Right atrium auricular region (tissue), 2 donors: ENCODE results near the gene JAKMIP1. TPM values are rescaled to one million over a fixed set of nuclear protein-coding genes. Genes with fewer than 3 reads are reported as not detected.

Experiments used
- DNase-seq: peaks from one replicate; pipeline ENCODE4 v3.0.0-alpha.2; 2019; ENCODE audit warnings: low spot score
- H3K27ac ChIP-seq, 2 donors: fragments of 200-600 bp; sonication (generic); 1 replicate in 1 of 2; 2 replicates in 1 of 2; pipeline ENCODE4 v1.5.1; 2016 to 2019
- H3K27me3 ChIP-seq, 2 donors: fragments of 200-600 bp; sonication (generic); one replicate each; pipeline versions ENCODE4 v1.5.1 to v1.6.0; 2017 to 2019
- H3K36me3 ChIP-seq: fragments of 200-600 bp; sonication (generic); one replicate; pipeline ENCODE4 v1.5.1; 2016
- H3K4me1 ChIP-seq, 2 donors: fragments of 200-600 bp; sonication (generic); one replicate each; pipeline versions ENCODE4 v1.5.1 to v1.6.0; 2017 to 2019
- H3K4me3 ChIP-seq, 2 donors: fragments of 200-600 bp; sonication (generic); 1 replicate in 1 of 2; 2 replicates in 1 of 2; pipeline ENCODE4 v1.5.1; 2017 to 2019; ENCODE audit warnings: mild to moderate bottlenecking in 1 of 2, moderate library complexity in 1 of 2
- H3K9me3 ChIP-seq, 2 donors: fragments of 200-600 bp; sonication (generic); one replicate each; pipeline ENCODE4 v1.5.1; 2019
- total RNA-seq, 2 donors: library from RNA; depleted of rRNA; stranded (reverse); fragments of >200 nt; gene quantifications; one replicate each; pipeline ENCODE4 v1.1.0, GENCODE V29; 2016
- TF ChIP-seq, protein P1 (sequence below), 2 donors: fragments of 200-600 bp; sonication (generic); IDR thresholded peaks; one replicate each; pipeline ENCODE4 v1.5.1; 2019; ENCODE audit warnings: antibody characterized with exemption in 2 of 2

JAKMIP1 gene
- total RNA-seq, 2 donors from 2014 or later: 0.30 to 0.59 TPM

DNA sequence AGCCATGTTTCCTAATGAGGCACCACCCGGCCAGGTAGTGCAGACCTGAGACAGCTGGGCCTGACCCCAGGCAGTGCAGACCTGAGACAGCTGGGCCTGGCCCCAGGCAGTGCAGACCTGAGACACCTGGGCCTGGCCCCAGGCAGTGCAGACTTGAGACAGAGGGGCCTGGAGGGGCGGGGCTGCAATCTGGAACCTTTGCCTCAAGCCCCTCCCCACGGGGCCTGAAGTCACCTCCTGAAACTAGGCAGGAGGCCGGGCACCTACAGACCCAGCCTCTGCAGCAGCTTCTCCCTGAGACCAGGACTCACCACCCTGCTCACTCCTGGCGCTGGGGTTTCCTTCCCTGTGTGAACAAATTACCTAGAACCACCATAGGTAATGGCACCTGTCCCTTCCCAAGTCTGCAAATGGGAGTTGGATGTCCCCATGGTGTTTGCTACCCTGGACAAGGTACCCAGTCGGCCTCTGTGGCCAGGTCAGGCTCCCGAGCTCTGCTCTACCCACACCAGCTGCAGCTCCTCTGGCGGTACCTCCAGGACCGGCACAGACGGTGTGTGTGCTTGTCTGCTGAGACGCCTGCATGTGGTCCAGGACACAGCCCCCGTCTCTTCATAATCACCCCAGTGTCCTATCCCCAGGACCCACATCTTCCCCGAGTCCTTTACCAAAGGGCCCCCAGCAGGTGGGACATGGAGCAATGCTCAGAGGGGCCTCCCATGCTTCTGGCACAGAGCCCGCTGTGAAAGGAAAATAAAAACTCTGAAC lies 129.0 kb downstream of the JAKMIP1 start:
- Histone ChIP-seq H3K4me3 (no peak overlapping the region), H3K36me3 (no peaks in the 10 kb centered on the region), H3K4me1 (no peaks in the 10 kb centered on the region), H3K27ac (no peak overlapping the region), H3K9me3 (no peaks in the 10 kb centered on the region), H3K27me3 (no peaks in the 10 kb centered on the region)
- TF ChIP-seq, protein P1, sequence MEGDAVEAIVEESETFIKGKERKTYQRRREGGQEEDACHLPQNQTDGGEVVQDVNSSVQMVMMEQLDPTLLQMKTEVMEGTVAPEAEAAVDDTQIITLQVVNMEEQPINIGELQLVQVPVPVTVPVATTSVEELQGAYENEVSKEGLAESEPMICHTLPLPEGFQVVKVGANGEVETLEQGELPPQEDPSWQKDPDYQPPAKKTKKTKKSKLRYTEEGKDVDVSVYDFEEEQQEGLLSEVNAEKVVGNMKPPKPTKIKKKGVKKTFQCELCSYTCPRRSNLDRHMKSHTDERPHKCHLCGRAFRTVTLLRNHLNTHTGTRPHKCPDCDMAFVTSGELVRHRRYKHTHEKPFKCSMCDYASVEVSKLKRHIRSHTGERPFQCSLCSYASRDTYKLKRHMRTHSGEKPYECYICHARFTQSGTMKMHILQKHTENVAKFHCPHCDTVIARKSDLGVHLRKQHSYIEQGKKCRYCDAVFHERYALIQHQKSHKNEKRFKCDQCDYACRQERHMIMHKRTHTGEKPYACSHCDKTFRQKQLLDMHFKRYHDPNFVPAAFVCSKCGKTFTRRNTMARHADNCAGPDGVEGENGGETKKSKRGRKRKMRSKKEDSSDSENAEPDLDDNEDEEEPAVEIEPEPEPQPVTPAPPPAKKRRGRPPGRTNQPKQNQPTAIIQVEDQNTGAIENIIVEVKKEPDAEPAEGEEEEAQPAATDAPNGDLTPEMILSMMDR (IDR thresholded peaks at IDR 0.05): no peak
- no peak for DNase-seq

DNA sequence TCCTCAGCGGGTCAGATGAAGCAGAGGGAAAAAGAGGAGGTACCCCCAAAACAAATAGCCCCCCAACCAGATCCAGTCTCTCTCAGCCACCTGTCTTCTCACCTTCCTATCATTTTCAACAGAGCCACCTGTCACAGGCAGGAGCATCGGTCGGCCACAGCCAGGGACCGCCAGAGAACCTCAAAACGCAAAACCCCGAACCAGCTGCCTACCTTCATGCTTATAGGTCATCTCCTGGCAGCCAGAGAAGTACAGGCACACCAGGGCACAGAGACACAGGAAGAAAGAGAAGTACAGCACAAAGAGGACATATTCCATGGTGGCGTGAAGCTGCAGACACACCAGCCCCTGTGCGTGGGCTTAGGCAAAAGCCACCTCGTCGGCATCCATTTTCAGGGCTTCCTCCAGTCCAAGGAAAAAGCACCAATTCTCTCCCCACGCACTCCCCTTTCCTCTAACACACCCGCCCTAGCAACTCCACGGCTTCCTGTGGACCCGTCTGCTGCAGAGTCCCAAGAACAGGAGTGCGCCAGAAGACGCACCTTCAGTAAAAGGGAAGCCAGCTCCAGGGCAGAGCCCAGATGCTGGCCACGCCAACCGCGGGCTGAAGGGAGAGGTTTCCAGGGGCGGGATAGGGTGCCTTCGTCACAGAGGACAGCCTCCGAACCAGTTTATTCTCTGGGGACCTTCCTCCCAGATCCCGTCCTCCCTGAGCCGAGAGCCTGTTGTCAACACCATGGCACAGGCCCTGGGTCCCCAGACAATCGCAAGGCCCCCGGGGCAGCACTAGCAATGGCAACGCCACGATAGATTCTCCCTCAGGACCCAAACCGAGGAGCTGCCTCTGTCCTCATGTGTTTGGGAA lies 130.3 kb downstream of the JAKMIP1 start:
- no peak for DNase-seq
- Histone ChIP-seq H3K9me3 (no peaks in the 10 kb centered on the region), H3K27ac (no peak overlapping the region), H3K36me3 (no peaks in the 10 kb centered on the region), H3K27me3 (no peaks in the 10 kb centered on the region), H3K4me3 (no peak overlapping the region), H3K4me1 (no peaks in the 10 kb centered on the region)
- TF ChIP-seq, protein P1 (IDR thresholded peaks at IDR 0.05): no peak

- H3K27me3 ChIP-seq: no peaks in the 10 kb centered on the region
- DNase-seq: no peak
- H3K9me3 ChIP-seq: no peaks in the 10 kb centered on the region
- H3K36me3 ChIP-seq: no peaks in the 10 kb centered on the region
- TF ChIP-seq, protein P1 (IDR thresholded peaks at IDR 0.05): no peak
- no peaks in the 10 kb centered on the region for H3K4me1 ChIP-seq
- no peak overlapping the region for H3K27ac ChIP-seq
- no peak overlapping the region for H3K4me3 ChIP-seq
These were observed 131.4 kb downstream of the JAKMIP1 start for GRCh38 chr4:6068986-6069385.

GRCh38 chr4:6065934-6066590 lies 134.3 kb downstream of the JAKMIP1 start:
- H3K27me3 ChIP-seq: no peaks in the 10 kb centered on the region
- TF ChIP-seq, protein P1 (IDR thresholded peaks at IDR 0.05): no peak

GRCh38 chr4:6065166-6065565 lies 135.2 kb downstream of the JAKMIP1 start:
- DNase-seq: no peak
- no peaks in the 10 kb centered on the region for H3K27me3 ChIP-seq
- TF ChIP-seq, protein P1 (IDR thresholded peaks at IDR 0.05): no peak

More at GRCh38 chr4:6065934-6066590, 134.3 kb downstream of the JAKMIP1 start:
- Histone ChIP-seq H3K4me1 (no peaks in the 10 kb centered on the region), H3K4me3 (no peak overlapping the region), H3K27ac (no peak overlapping the region), H3K9me3 (no peaks in the 10 kb centered on the region), H3K36me3 (no peaks in the 10 kb centered on the region)
- DNase-seq: no peak

More at GRCh38 chr4:6065166-6065565, 135.2 kb downstream of the JAKMIP1 start:
- Histone ChIP-seq H3K4me3 (no peak overlapping the region), H3K36me3 (no peaks in the 10 kb centered on the region), H3K4me1 (no peaks in the 10 kb centered on the region), H3K27ac (no peak overlapping the region), H3K9me3 (peaks cover 0 to 8% of the 10 kb centered on the region in 2 donors)
